Upper lobe of right lung (tissue), 1 donor: Measurements from ENCODE around the gene GALM. TPM values are rescaled to one million over a fixed set of nuclear protein-coding genes. Genes with fewer than 3 reads are reported as not detected.

ENCODE experiments used
- ATAC-seq: fragments of 200-7000 bp; cut with Tn5 transposase; one replicate; pipeline ENCODE4 v1.9.1; 2020; ENCODE audit warnings: mild to moderate bottlenecking, moderate library complexity
- DNase-seq: peaks from one replicate; pipeline ENCODE4 v3.0.0-alpha.2; 2020
- H3K27ac ChIP-seq: fragments of 200-600 bp; one replicate; pipeline ENCODE4 v1.8.0; 2022
- H3K27me3 ChIP-seq: fragments of 200-600 bp; one replicate; pipeline ENCODE4 v1.8.0; 2022; ENCODE audit warnings: mild to moderate bottlenecking
- H3K36me3 ChIP-seq: fragments of 200-600 bp; one replicate; pipeline ENCODE4 v1.8.0; 2022
- H3K4me1 ChIP-seq: fragments of 200-600 bp; one replicate; pipeline ENCODE4 v1.8.0; 2022
- H3K4me3 ChIP-seq: fragments of 200-600 bp; one replicate; pipeline ENCODE4 v1.8.0; 2022; ENCODE audit warnings: mild to moderate bottlenecking
- H3K9me3 ChIP-seq: fragments of 200-600 bp; one replicate; pipeline ENCODE4 v1.8.0; 2022
- CTCF ChIP-seq: fragments of 200-600 bp; IDR thresholded peaks from one replicate; pipeline ENCODE4 v1.8.0; 2022; ENCODE audit warnings: antibody characterized with exemption
- intact Hi-C: fragments of 100-400 bp; cut with DNase I; formaldehyde crosslinking; loops from one replicate; pipeline ENCODE4 v1.11.0; 2022
- total RNA-seq: library from RNA; stranded (reverse); fragmentation: NEBNext Ultra II Directional; extraction: Animal tissue kit (Norgen Biotek cat#: 25700); gene quantifications from one replicate; pipeline ENCODE4 v1.2.1, GENCODE V29; 2021
- donor health status: DM: no; HTN: yes; CAD: no; lungs with severe emphysema.

Gene GALM
- total RNA-seq, 1 donor from 2014 or later: 14.7 TPM

GRCh38 chr2:38776531-38776930, 110.6 kb downstream of the GALM start:
- Histone ChIP-seq H3K4me3 (no peak overlapping the region), H3K36me3 (peaks cover 9% of the 10 kb centered on the region), H3K9me3 (no peaks in the 10 kb centered on the region), H3K27me3 (no peaks in the 10 kb centered on the region), H3K4me1 (peaks cover 7% of the 10 kb centered on the region), H3K27ac (no peak overlapping the region)
- intact Hi-C loops: no loop called here
- DNase-seq (no peak), ATAC-seq (no peak)
- TF ChIP-seq CTCF: no peak

- H3K27me3 ChIP-seq: no peaks in the 10 kb centered on the region
- H3K27ac ChIP-seq: peak overlapping the region; percentile 71
- no peaks in the 10 kb centered on the region for H3K9me3 ChIP-seq
- ATAC-seq (no peak), DNase-seq (no peak)
- TF ChIP-seq CTCF: no peak
- H3K4me3 ChIP-seq: peak overlapping the region; percentile 80
- intact Hi-C loops: no loop called here
- peaks cover 15% of the 10 kb centered on the region for H3K36me3 ChIP-seq
- H3K4me1 ChIP-seq: peaks cover 7% of the 10 kb centered on the region
Measured at GRCh38 chr2:38778687-38779082, 112.8 kb downstream of the GALM start.

GRCh38 chr2:38783586-38783985, 117.7 kb downstream of the GALM start:
- ATAC-seq: no peak
- TF ChIP-seq CTCF: no peak
- Histone ChIP-seq H3K27me3 (no peaks in the 10 kb centered on the region), H3K27ac (no peak overlapping the region), H3K4me3 (no peak overlapping the region), H3K36me3 (peaks cover 15% of the 10 kb centered on the region), H3K4me1 (peaks cover 9% of the 10 kb centered on the region), H3K9me3 (no peaks in the 10 kb centered on the region)
- intact Hi-C loops: no loop called here
- no peak for DNase-seq

Other genes with a start within 250 kb of the GALM start
- gene HNRNPLL, start 63.2 kb upstream of the GALM start, total RNA-seq: 56.8 TPM
- 112 TPM for gene SRSF7, start 85.2 kb downstream of the GALM start, total RNA-seq
- 10.6 TPM for gene GEMIN6, start 112.1 kb downstream of the GALM start, total RNA-seq
- 15.1 TPM for gene DHX57, start 209.8 kb downstream of the GALM start, total RNA-seq
- gene MORN2, start 209.9 kb downstream of the GALM start, total RNA-seq: 6.4 TPM
- 1.3 TPM for gene ARHGEF33, start 223.8 kb downstream of the GALM start, total RNA-seq